Activated T-cell treated with anti-CD3 and anti-CD28 coated beads, Interleukin-2, amount 50 U/mL, for 24 hours (primary cell): ENCODE measurements around the gene SLC26A1.

Source experiments
- DNase-seq: peaks from one replicate; pipeline ENCODE4 v3.0.0-alpha.2; 2020
- H3K27ac Mint-ChIP-seq: 2 replicates; pipeline ENCODE4 v1.8.0; 2020; ENCODE audit warnings: mild to moderate bottlenecking, mixed read lengths
- H3K27me3 Mint-ChIP-seq: 2 replicates; pipeline ENCODE4 v1.8.0; 2020; ENCODE audit warnings: mixed read lengths
- H3K36me3 Mint-ChIP-seq: 2 replicates; pipeline ENCODE4 v1.8.0; 2020; ENCODE audit warnings: low read depth, mixed read lengths
- H3K4me1 Mint-ChIP-seq: 2 replicates; pipeline ENCODE4 v1.8.0; 2020; ENCODE audit warnings: low read depth, mixed read lengths
- H3K4me3 Mint-ChIP-seq: 2 replicates; pipeline ENCODE4 v1.8.0; 2020; ENCODE audit warnings: mild to moderate bottlenecking, moderate library complexity, mixed read lengths
- H3K9me3 Mint-ChIP-seq: 2 replicates; pipeline ENCODE4 v1.8.0; 2020; ENCODE audit warnings: mixed read lengths

The SLC26A1 gene

DNA sequence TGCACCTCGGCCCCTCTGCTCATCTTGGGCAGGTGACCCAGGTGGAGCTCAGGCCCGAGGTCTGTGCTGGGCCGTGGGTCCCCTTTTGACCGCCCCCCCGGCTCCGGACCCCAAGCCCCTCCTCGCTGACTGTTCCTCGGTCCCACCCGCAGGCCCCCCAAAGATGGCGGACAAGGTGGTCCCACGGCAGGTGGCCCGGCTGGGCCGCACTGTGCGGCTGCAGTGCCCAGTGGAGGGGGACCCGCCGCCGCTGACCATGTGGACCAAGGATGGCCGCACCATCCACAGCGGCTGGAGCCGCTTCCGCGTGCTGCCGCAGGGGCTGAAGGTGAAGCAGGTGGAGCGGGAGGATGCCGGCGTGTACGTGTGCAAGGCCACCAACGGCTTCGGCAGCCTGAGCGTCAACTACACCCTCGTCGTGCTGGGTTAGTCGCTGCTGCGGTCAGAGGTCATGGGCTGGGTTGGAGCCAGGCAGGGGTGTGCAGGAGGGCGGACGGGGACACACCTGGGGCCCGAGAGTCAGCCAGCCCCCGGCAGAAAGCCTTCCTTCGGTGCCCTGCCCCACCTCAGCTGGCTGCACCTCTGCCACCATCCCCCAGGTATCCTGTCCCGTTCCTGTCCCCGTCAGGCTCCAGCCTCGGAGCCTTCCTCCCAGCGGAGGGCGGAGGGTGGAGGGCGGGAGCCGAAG is 29.0 kb upstream of the SLC26A1 start:
- H3K36me3 Mint-ChIP-seq: peaks cover 20% of the 10 kb centered on the region
- peaks cover 7% of the 10 kb centered on the region for H3K4me1 Mint-ChIP-seq
- DNase-seq: no peak
- H3K27me3 Mint-ChIP-seq: no peaks in the 10 kb centered on the region
- H3K27ac Mint-ChIP-seq: no peak overlapping the region
- H3K9me3 Mint-ChIP-seq: no peaks in the 10 kb centered on the region
- no peak overlapping the region for H3K4me3 Mint-ChIP-seq

DNA sequence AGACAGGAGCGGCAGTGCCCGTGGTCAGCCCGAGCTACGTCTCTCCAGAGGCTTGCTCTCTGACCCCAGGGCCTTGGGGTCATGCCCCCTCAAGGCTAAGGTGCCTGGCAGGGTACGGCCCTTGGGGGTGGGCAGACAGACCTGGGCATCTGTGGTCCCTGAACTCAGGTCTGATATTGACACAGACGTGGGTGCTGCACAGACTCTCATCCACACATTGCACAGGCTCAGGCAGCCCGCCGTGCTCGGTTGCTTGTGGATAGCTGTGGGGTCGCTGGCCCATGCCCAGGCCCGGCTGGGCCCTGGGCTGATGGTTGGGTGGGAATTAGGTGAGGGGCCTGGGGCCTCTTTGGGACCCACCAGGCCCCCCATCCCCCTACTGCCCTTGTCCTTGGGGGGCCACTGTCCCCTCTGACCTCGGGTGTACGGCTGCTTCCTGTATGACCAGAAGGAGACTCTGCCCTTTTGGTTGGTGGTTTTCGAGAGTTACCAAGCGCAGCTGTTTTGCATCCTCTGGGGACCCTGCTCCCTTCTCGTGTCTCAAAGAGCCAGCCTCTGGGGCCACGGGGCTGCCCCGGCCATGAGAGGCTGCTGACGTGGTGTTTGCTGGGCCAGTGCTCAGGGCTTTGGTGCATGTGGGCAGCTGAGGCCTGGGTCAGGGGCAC is 28.3 kb upstream of the SLC26A1 start:
- no peak overlapping the region for H3K4me3 Mint-ChIP-seq
- DNase-seq: no peak
- peaks cover 20% of the 10 kb centered on the region for H3K36me3 Mint-ChIP-seq
- H3K27me3 Mint-ChIP-seq: no peaks in the 10 kb centered on the region
- no peak overlapping the region for H3K27ac Mint-ChIP-seq
- no peaks in the 10 kb centered on the region for H3K9me3 Mint-ChIP-seq
- H3K4me1 Mint-ChIP-seq: peaks cover 7% of the 10 kb centered on the region

DNA sequence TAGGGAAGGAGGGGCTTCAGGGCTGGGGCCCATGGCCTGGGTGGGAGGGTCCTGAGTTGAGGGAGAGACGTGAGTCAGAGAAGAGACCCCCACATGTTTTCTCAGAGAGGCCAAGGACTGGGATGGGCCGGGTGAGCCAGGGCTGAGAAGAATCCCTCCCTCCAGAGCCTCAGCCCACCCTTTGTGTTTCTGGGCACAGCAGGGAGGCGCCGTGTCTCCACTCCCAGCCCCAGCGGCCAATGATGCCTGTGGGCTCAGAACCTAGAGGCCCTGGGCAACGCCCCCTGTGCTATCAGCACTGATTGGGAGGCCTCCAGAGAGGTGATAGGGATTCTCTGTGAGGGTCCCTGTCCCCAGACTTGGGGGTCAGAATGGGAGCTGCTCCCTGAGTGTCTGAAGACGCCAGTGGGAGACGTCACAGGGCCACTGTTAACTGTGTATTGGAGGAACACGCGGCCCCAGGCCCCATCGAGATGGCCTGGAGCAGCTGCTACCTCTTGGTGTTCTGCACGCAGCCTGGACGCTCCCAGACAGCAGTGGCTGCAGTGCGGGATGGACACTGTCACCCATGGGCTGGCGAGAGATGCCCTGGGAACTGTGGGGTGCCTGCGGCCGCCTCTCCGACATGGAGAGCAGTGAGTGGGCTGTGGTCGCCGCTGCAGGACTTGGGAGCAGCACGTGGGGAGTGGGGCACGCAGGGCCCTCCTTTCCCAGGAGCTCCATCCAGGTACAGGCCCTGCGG is 26.7 kb upstream of the SLC26A1 start:
- DNase-seq: no peak
- H3K36me3 Mint-ChIP-seq: peaks cover 7% of the 10 kb centered on the region
- no peak overlapping the region for H3K27ac Mint-ChIP-seq
- no peaks in the 10 kb centered on the region for H3K27me3 Mint-ChIP-seq
- H3K4me1 Mint-ChIP-seq: no peaks in the 10 kb centered on the region
- H3K4me3 Mint-ChIP-seq: no peak overlapping the region
- H3K9me3 Mint-ChIP-seq: no peaks in the 10 kb centered on the region

DNA sequence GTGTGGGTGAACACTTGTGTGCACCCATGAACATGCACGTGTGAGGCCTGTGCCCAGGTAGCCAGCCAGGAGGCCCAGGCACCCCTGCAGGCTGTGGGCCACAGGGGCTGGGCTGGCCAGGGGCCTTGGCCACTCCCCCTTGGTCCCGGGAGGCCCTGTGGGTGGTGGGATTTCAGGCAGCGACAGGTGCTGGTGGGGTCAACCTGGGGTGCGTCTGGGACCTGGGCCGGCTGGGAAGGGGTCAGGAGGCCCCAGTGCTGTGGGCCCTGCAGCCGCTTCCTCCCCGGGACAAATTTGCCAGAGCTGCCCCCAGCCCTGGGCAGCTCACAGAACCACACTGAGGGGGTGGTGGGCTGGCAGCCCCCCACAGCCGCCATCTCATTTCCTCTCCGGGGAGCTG is 26.1 kb upstream of the SLC26A1 start:
- Mint-ChIP-seq H3K9me3 (no peaks in the 10 kb centered on the region), H3K36me3 (peaks cover 5% of the 10 kb centered on the region), H3K27me3 (no peaks in the 10 kb centered on the region), H3K4me3 (no peak overlapping the region), H3K4me1 (no peaks in the 10 kb centered on the region), H3K27ac (no peak overlapping the region)
- no peak for DNase-seq

DNA sequence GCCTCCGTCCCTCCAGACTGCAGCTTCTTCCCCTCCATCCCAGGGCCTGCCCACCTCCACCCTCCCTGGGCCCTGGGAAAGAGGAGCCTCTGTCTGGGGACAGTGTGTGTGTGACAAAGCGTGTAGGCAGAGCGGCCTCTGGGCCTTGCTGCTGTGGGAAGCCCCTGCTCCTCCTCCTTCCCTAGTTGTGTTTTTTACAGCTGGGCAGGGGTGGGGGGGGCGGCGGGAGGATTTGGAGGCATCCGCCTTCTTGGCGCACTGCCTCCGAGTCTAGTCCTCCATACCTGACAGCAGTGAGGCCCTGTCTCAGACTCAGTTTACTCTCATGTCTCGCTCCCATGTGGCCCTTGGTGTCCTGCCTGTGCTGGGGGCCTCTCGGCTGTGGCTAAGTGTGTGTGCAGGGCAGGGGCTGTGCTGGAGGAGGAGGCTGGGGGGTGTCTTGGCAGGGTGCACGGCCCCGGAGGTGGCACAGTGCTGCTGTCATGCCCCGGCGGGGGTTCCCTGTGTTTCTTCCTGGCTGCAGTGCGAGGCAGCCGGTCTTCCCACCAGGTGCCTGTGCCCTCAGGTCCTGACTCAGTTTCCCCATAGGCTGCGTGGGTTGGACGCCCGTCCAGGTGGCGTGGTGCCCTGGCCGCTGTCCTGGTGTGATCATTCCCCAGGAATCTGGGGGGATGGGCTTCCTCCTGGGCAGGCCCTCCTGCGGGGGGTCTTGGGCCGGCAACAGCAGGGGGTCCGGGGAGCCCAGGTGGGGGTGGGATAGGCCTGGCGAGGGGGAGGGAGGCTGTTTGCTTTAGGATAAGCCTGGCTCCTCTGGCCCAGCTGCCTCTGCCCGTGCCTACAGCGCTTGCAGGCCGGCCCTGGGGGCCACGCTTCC is 25.2 kb upstream of the SLC26A1 start:
- Mint-ChIP-seq H3K9me3 (no peaks in the 10 kb centered on the region), H3K4me3 (no peak overlapping the region), H3K27ac (no peak overlapping the region), H3K27me3 (no peaks in the 10 kb centered on the region), H3K4me1 (no peaks in the 10 kb centered on the region), H3K36me3 (peaks cover 7% of the 10 kb centered on the region)
- no peak for DNase-seq

DNA sequence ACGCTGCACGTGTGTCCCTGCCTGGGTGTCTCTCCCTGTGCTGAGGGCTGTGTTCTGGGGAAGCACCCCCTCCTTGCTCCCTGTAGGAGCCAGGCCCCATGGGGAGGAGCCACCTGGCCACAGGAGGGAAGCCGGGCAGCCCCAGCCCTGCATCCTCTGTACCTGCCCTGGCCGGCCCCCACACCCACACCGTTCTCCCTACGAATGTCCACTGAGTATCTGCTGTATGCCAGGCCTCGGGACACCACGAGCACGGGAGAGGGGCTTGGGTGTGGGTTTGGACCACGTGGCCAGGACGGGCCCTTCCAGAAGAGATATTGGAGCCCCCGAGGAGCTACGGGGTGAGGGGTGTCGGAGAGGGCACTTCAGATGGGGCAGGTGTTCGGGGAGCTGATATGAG is 24.5 kb upstream of the SLC26A1 start:
- Mint-ChIP-seq H3K9me3 (no peaks in the 10 kb centered on the region), H3K27ac (no peak overlapping the region)

DNA sequence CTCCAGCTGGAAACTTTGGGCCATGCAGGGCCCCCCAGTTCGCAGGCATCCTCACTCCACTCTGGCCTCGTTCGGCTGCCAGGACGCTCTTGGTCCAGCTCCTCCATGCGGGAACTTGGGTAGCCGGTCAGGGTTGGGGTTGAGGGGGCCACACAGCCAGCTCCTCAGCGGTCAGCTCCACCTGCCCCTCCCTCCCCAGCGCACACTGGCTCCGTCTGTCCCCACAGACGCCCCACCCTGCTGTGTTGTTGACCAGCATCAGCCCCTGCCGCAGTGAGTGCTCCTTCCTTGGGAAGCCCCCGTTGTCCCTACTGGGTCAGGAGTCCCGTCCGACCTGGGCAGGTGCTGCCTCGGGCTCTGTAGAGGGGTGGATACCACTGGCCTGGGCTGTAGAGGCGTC is 24.0 kb upstream of the SLC26A1 start:
- Mint-ChIP-seq H3K27me3 (no peaks in the 10 kb centered on the region), H3K27ac (no peak overlapping the region), H3K4me3 (no peak overlapping the region), H3K4me1 (no peaks in the 10 kb centered on the region), H3K9me3 (no peaks in the 10 kb centered on the region), H3K36me3 (peaks cover 7% of the 10 kb centered on the region)
- no peak for DNase-seq

More for the DNA sequence above, 24.5 kb upstream of the SLC26A1 start:
- DNase-seq: no peak
- no peaks in the 10 kb centered on the region for H3K27me3 Mint-ChIP-seq
- no peak overlapping the region for H3K4me3 Mint-ChIP-seq
- H3K4me1 Mint-ChIP-seq: no peaks in the 10 kb centered on the region
- H3K36me3 Mint-ChIP-seq: peaks cover 7% of the 10 kb centered on the region

GRCh38 chr4:1015746-1016145 is 22.5 kb upstream of the SLC26A1 start:
- DNase-seq: no peak
- H3K9me3 Mint-ChIP-seq: no peaks in the 10 kb centered on the region
- H3K27ac Mint-ChIP-seq: no peak overlapping the region
- no peak overlapping the region for H3K4me3 Mint-ChIP-seq
- H3K36me3 Mint-ChIP-seq: peaks cover 7% of the 10 kb centered on the region
- peaks cover under 1% of the 10 kb centered on the region for H3K4me1 Mint-ChIP-seq
- no peaks in the 10 kb centered on the region for H3K27me3 Mint-ChIP-seq

- H3K4me1 Mint-ChIP-seq: peaks cover 6% of the 10 kb centered on the region
- DNase-seq: no peak
These were observed 22.0 kb upstream of the SLC26A1 start for GRCh38 chr4:1015179-1015578.

DNA sequence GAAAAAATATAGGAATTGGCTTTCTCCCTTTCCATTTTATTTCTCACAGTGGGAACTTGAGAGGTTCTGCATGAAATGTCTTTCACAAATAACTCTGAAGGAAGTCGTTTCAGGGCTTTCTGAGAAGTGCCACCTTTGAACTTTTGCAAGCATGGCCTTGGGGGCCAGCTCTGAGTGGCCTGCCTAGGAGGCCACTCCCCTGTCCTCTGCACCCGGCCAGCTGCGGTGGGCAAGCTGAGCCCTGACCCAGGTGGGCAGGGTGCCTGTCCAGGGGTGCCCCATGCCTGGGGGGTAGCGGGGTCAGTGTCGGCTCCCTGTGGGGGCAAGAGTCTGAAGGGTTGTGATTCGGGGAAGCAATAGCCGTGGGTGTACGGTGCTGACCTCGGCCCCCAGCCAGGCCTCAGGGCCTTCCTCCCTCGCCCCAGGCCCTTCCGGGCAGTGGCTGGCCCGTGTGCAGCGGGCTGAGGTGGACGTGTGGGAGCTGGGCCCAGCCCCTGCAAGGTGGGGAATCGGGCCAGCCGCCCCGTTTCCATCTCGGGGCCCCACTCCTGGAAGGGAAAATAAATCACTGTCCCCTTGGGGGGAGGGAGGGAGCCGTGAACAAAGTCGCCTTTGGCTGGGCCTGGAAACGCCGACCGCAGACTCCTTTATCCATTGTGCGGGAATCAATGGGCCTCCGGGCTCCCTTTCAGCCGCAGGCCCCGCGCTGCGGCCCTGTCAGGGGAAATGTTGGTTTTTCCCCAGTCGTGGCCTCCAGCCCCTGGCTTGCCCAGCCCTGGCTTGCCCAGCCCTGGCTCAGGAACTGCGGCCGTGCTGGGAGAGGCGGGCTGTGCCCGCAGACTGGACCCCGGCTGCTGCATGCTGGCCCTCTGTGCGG is 21.3 kb upstream of the SLC26A1 start:
- H3K4me1 Mint-ChIP-seq: peaks cover 7% of the 10 kb centered on the region
- no peak overlapping the region for H3K4me3 Mint-ChIP-seq
- peaks cover 3% of the 10 kb centered on the region for H3K27me3 Mint-ChIP-seq
- no peak for DNase-seq
- peaks cover 7% of the 10 kb centered on the region for H3K36me3 Mint-ChIP-seq
- no peak overlapping the region for H3K27ac Mint-ChIP-seq
- H3K9me3 Mint-ChIP-seq: no peaks in the 10 kb centered on the region

More at GRCh38 chr4:1015179-1015578, 22.0 kb upstream of the SLC26A1 start:
- peaks cover 3% of the 10 kb centered on the region for H3K27me3 Mint-ChIP-seq
- no peak overlapping the region for H3K4me3 Mint-ChIP-seq
- H3K27ac Mint-ChIP-seq: no peak overlapping the region
- H3K36me3 Mint-ChIP-seq: peaks cover 7% of the 10 kb centered on the region
- H3K9me3 Mint-ChIP-seq: no peaks in the 10 kb centered on the region

GRCh38 chr4:1013225-1014073 is 20.2 kb upstream of the SLC26A1 start:
- H3K27me3 Mint-ChIP-seq: peaks cover 10% of the 10 kb centered on the region
- H3K36me3 Mint-ChIP-seq: peaks cover 7% of the 10 kb centered on the region
- no peak overlapping the region for H3K27ac Mint-ChIP-seq
- no peaks in the 10 kb centered on the region for H3K9me3 Mint-ChIP-seq
- H3K4me1 Mint-ChIP-seq: peaks cover 13% of the 10 kb centered on the region
- DNase-seq: no peak
- H3K4me3 Mint-ChIP-seq: no peak overlapping the region

GRCh38 chr4:1012034-1012739 is 19.0 kb upstream of the SLC26A1 start:
- Mint-ChIP-seq H3K4me3 (peak overlapping the region; percentile 69), H3K27ac (no peak overlapping the region), H3K4me1 (peaks cover 13% of the 10 kb centered on the region), H3K27me3 (peaks cover 23% of the 10 kb centered on the region), H3K36me3 (peaks cover 7% of the 10 kb centered on the region), H3K9me3 (no peaks in the 10 kb centered on the region)
- peak; percentile 62 for DNase-seq
